GM21367 (cell line): ENCODE results near the gene IFT74.

Experiments
- ATAC-seq: cut with Tn5 transposase; IDR thresholded peaks from one replicate; pipeline ENCODE4 v1.9.1; 2021; ENCODE audit not compliant: unreplicated experiment

The IFT74 gene

GRCh38 chr9:26955921-26956859, at the start of gene IFT74:
Gene IFT74, plus strand, starts transcription at chr9:26956412. Its CDS starts 5,556 bp downstream, at chr9:26961968.
- peak; percentile 99 for ATAC-seq

GRCh38 chr9:26913138-26913668, 43.0 kb upstream of the IFT74 start:
- no peak for ATAC-seq

GRCh38 chr9:26919698-26920097, 36.5 kb upstream of the IFT74 start:
- ATAC-seq, result no peak

- ATAC-seq, result no peak
Measured at GRCh38 chr9:26925609-26926008, 30.6 kb upstream of the IFT74 start.

GRCh38 chr9:26928902-26929495, 27.2 kb upstream of the IFT74 start:
- no peak for ATAC-seq

GRCh38 chr9:26935847-26936246, 20.4 kb upstream of the IFT74 start:
- no peak for ATAC-seq

- no peak for ATAC-seq
Measured at GRCh38 chr9:26937816-26938371, 18.3 kb upstream of the IFT74 start.

- no peak for ATAC-seq
Measured at GRCh38 chr9:26939955-26940711, 16.1 kb upstream of the IFT74 start.

- ATAC-seq, result no peak
Measured at GRCh38 chr9:26940779-26941178, 15.4 kb upstream of the IFT74 start.

- no peak for ATAC-seq
Measured at GRCh38 chr9:26945591-26945990, 10.6 kb upstream of the IFT74 start.

GRCh38 chr9:26946753-26947727, 9.2 kb upstream of the IFT74 start, which contains the start of gene PLAA:
Gene PLAA, minus strand, starts transcription at chr9:26947242. Its CDS starts 197 bp downstream, at chr9:26947045.
- peak; percentile 98 for ATAC-seq

- ATAC-seq, result no peak
Measured at GRCh38 chr9:26947736-26948135, 8.5 kb upstream of the IFT74 start.

GRCh38 chr9:26949637-26950069, 6.6 kb upstream of the IFT74 start:
- no peak for ATAC-seq

GRCh38 chr9:26950521-26950920, 5.7 kb upstream of the IFT74 start:
- no peak for ATAC-seq

GRCh38 chr9:26951794-26952193, 4.4 kb upstream of the IFT74 start:
- ATAC-seq, result no peak

GRCh38 chr9:26954050-26954508, 2.1 kb upstream of the IFT74 start:
- ATAC-seq, result no peak

GRCh38 chr9:26955222-26955903, 849 bp upstream of the IFT74 start:
- ATAC-seq, result no peak

GRCh38 chr9:26956860-26957233, 635 bp downstream of the IFT74 start:
- ATAC-seq, result no peak

GRCh38 chr9:26971721-26972120, 15.5 kb downstream of the IFT74 start:
- ATAC-seq, result no peak
